ENCODE results near the gene TMC7. TPM values are rescaled to one million over a fixed set of nuclear protein-coding genes. Genes with fewer than 3 reads are reported as not detected.

TMC7 gene
- total RNA-seq, 1 donor from 2014 or later: 3.3 TPM

- H3K36me3 ChIP-seq: peaks cover 19% of the 10 kb centered on the region
- TF ChIP-seq CTCF (IDR thresholded peaks at IDR 0.05): no peak
- ATAC-seq (no peak), DNase-seq (no peak)
- H3K4me3 ChIP-seq: no peak overlapping the region
- intact Hi-C loops (cut with DNase I): loop anchor here (10.0 kb wide), 2 partner anchors 81 to 291 kb away; partner anchors contain the start of gene SYT17
- H3K9me3 ChIP-seq: no peaks in the 10 kb centered on the region
- no peak overlapping the region for H3K27ac ChIP-seq
- H3K4me1 ChIP-seq: peaks cover 14% of the 10 kb centered on the region
- H3K27me3 ChIP-seq (ENCODE audit: low read depth): no peaks in the 10 kb centered on the region
Measured at GRCh38 chr16:19083670-19084069, 99.9 kb downstream of the TMC7 start.

- peaks cover 15% of the 10 kb centered on the region for H3K36me3 ChIP-seq
- no peaks in the 10 kb centered on the region for H3K27me3 ChIP-seq (ENCODE audit: low read depth)
- DNase-seq (no peak), ATAC-seq (no peak)
- TF ChIP-seq CTCF (IDR thresholded peaks at IDR 0.05): no peak
- no peaks in the 10 kb centered on the region for H3K9me3 ChIP-seq
- intact Hi-C loops (cut with DNase I): loop anchor here (10.0 kb wide), 2 partner anchors 81 to 291 kb away; partner anchors contain the start of gene SYT17
- H3K4me3 ChIP-seq: no peak overlapping the region
- H3K27ac ChIP-seq: no peak overlapping the region
- H3K4me1 ChIP-seq: peaks cover 14% of the 10 kb centered on the region
Measured at GRCh38 chr16:19084139-19084538, 100.4 kb downstream of the TMC7 start.

- H3K9me3 ChIP-seq: no peaks in the 10 kb centered on the region
- peaks cover 8% of the 10 kb centered on the region for H3K36me3 ChIP-seq
- no peak overlapping the region for H3K4me3 ChIP-seq
- intact Hi-C loops (cut with DNase I): loop anchor here (10.0 kb wide), 2 partner anchors 80 to 290 kb away; partner anchors contain the start of gene SYT17
- ATAC-seq: no peak
- no peaks in the 10 kb centered on the region for H3K27me3 ChIP-seq (ENCODE audit: low read depth)
- no peak for TF ChIP-seq CTCF (IDR thresholded peaks at IDR 0.05)
- DNase-seq: no peak
- H3K4me1 ChIP-seq: peaks cover 14% of the 10 kb centered on the region
- no peak overlapping the region for H3K27ac ChIP-seq
Measured at GRCh38 chr16:19084879-19085278, 101.1 kb downstream of the TMC7 start.

GRCh38 chr16:19085679-19086200 is 102.0 kb downstream of the TMC7 start:
- Histone ChIP-seq H3K9me3 (no peaks in the 10 kb centered on the region), H3K36me3 (peaks cover 7% of the 10 kb centered on the region), H3K27ac (no peak overlapping the region), H3K4me1 (peaks cover 14% of the 10 kb centered on the region), H3K4me3 (peak overlapping the region; percentile 53), H3K27me3 (ENCODE audit: low read depth) (no peaks in the 10 kb centered on the region)
- no peak for DNase-seq
- peak; percentile 2 to 14 for ATAC-seq
- no peak for TF ChIP-seq CTCF (IDR thresholded peaks at IDR 0.05)
- intact Hi-C loops (cut with DNase I): loop anchor here (10.0 kb wide), 2 partner anchors 79 to 289 kb away; partner anchors contain the start of gene SYT17

- no peaks in the 10 kb centered on the region for H3K27me3 ChIP-seq (ENCODE audit: low read depth)
- intact Hi-C loops (cut with DNase I): loop anchor here (10.0 kb wide), 2 partner anchors 78 to 288 kb away; partner anchors contain the start of gene SYT17
- H3K4me3 ChIP-seq: peak overlapping the region; percentile 53
- H3K9me3 ChIP-seq: no peaks in the 10 kb centered on the region
- peak overlapping the region; percentile 56 for H3K27ac ChIP-seq
- peaks cover 7% of the 10 kb centered on the region for H3K36me3 ChIP-seq
- peaks cover 14% of the 10 kb centered on the region for H3K4me1 ChIP-seq
- peak; percentile 94 for DNase-seq
- ATAC-seq: peak; percentile 99
- TF ChIP-seq CTCF (IDR thresholded peaks at IDR 0.05): peak; percentile 100
Measured at GRCh38 chr16:19086322-19087199, 102.8 kb downstream of the TMC7 start.
